Uterus (tissue), 2 donors: ENCODE results near the gene LAMTOR5.
"Not testable (repeated sequence)": the region's sequence is repeated elsewhere in the genome, so short reads cannot be mapped to it uniquely, and the experiment has no call there.

Experiments used
- POLR2A ChIP-seq, 2 donors: fragments of 450-650 bp; IDR thresholded peaks; one replicate each; pipeline ENCODE4 v1.6.1; 2016; ENCODE audit warnings: antibody characterized with exemption in 2 of 2, mild to moderate bottlenecking in 1 of 2, moderate library complexity in 1 of 2
- TF ChIP-seq, protein P1 (sequence below), 4 experiments: fragments of 200-600 bp in 2 of 4; fragments of 450-650 bp in 2 of 4; sonication (generic) in 2 of 4; IDR thresholded peaks; one replicate each; pipeline ENCODE4 v1.5.1; 2016 to 2019; ENCODE audit warnings: antibody characterized with exemption in 4 of 4, mild to moderate bottlenecking in 2 of 4, moderate library complexity in 1 of 4

DNA sequence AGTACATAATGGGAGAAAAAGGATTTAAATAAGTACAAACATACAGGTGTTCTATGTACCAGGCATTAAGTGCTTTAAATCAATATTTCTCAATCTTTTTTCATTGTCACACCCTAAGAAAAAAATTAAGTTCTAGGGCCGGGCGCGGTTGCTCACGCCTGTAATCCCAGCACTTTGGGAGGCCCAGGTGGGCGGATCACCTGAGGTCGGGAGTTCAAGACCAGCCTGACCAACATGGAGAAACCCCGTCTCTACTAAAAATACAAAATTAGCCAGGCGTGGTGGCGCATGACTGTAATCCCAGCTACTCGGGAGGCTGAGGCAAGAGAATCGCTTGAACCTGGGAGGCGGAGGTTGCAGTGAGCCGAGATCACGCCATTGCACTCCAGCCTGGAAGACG lies 1.1 kb downstream of the LAMTOR5 start:
- TF ChIP-seq POLR2A (IDR thresholded peaks at IDR 0.05) = not testable (repeated sequence)
- TF ChIP-seq, protein P1, sequence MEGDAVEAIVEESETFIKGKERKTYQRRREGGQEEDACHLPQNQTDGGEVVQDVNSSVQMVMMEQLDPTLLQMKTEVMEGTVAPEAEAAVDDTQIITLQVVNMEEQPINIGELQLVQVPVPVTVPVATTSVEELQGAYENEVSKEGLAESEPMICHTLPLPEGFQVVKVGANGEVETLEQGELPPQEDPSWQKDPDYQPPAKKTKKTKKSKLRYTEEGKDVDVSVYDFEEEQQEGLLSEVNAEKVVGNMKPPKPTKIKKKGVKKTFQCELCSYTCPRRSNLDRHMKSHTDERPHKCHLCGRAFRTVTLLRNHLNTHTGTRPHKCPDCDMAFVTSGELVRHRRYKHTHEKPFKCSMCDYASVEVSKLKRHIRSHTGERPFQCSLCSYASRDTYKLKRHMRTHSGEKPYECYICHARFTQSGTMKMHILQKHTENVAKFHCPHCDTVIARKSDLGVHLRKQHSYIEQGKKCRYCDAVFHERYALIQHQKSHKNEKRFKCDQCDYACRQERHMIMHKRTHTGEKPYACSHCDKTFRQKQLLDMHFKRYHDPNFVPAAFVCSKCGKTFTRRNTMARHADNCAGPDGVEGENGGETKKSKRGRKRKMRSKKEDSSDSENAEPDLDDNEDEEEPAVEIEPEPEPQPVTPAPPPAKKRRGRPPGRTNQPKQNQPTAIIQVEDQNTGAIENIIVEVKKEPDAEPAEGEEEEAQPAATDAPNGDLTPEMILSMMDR (IDR thresholded peaks at IDR 0.05) = not testable (repeated sequence)
